ENCODE data around the gene CFAP77. TPM values are rescaled to one million over a fixed set of nuclear protein-coding genes. Genes with fewer than 3 reads are reported as not detected.
A peak's percentile ranks its signal among the peaks of the same experiment; 100 is the strongest.
"Not testable (repeated sequence)": the region's sequence is repeated elsewhere in the genome, so short reads cannot be mapped to it uniquely, and the experiment has no call there.

The CFAP77 gene
- total RNA-seq (2014; rRNA removed; shearing (Covaris generic)) = not detected in 2 replicates

DNA sequence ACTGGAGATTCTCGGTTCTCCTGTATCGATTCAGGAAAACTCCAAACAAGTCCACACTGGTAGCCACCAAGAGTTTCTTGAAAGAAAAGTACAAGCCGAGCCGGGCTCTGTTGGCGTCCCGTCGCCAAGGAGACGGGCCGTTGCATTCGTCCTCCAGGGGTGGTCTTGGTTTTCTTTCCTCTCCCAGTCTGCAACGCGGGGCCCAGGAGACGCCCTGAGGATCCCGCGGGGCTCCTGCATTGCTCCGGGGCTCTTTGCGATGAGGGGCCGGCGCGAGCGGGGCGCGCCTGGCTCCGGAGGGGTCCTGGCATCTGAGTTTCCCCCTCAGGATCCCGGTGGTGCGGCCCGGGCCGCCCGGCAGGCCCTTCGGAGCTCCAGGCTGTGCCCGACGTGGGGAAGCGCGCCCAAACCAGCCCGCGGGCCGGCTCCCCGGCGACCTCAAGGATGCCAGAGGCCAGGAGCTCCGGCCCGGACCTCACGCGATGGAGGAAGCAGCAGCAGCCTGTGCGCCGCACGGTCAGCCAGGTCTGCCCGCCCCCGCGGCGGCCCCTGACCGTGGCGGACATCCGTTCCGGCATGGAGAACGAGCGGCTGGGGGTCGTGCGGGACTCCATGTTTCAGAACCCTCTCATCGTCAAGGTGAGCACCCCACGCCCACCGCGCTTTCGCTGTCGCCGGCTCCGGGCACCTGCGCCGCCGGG is at the start of gene CFAP77:
Gene CFAP77, plus strand, starts transcription at position 384 of the 701 bp plus-strand sequence. Its CDS starts 61 bp downstream, at position 445.
- no peak within 1 kb of the TSS for H3K4me3 ChIP-seq
- no peak for DNase-seq
- no peaks in the 10 kb centered on the region for H3K9me3 ChIP-seq (replicated peaks)
- peaks cover 8% of the 10 kb centered on the region for H3K4me1 ChIP-seq
- no peaks in the 10 kb centered on the region for H3K36me3 ChIP-seq
- peaks cover 14% of the 10 kb centered on the region; the same call in 1 of the 2 replicates for H3K27me3 ChIP-seq
- no peak within 1 kb of the TSS for H3K27ac ChIP-seq

DNA sequence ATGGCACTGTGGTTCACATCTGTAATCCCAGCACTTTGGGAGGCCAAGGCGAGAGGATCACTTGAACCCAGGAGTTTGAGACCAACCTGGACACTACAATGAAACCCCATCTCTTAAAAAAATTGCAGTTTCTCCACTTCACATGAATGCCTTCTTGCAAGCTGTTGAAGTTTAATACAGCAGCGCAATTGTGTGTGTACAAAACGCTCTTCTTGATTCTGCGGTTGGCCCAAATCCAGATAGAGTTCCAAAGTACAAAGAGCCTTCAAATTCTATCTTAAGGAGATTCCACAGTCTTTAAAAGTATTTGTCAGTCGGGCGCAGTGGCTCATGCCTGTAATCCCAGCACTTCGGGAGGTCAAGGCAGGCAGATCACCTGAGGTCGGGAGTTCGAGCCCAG is 45.9 kb upstream of the CFAP77 start:
- Histone ChIP-seq H3K9me3 (replicated peaks) (no peaks in the 10 kb centered on the region), H3K4me1 (no peaks in the 10 kb centered on the region; the same call in 1 of the 2 replicates), H3K27ac (no peak overlapping the region), H3K36me3 (no peaks in the 10 kb centered on the region), H3K27me3 (0 out of 2 replicates have a peak, but pooled peaks cover 2% of the 10 kb centered on the region), H3K4me3 (no peak overlapping the region)
- no peak for DNase-seq

DNA sequence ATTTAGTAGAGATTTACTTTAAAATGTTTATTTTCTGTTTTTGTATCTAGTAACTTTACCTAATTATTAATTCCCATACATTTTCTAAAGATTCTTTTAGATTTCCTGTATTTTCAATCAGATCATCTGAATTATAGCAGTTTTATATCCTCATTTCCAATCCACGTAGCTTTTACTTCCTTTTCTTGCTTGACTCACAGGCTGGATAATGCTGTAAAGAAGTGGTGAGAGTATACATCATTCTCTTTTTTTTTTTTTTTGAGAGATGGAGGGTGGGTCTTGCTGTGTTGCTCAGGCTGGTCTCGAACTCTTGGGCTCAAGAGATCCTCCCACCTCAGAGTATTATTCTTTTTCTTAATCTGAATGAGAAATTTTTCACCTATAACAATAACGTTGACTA is 44.0 kb upstream of the CFAP77 start:
- H3K4me3 ChIP-seq = no peak overlapping the region
- no peak for DNase-seq
- no peak overlapping the region for H3K27ac ChIP-seq
- peaks cover 2% of the 10 kb centered on the region; the same call in 1 of the 2 replicates for H3K4me1 ChIP-seq
- 0 out of 2 replicates have a peak, but pooled peaks cover 2% of the 10 kb centered on the region for H3K27me3 ChIP-seq
- no peaks in the 10 kb centered on the region for H3K9me3 ChIP-seq (replicated peaks)
- H3K36me3 ChIP-seq = no peaks in the 10 kb centered on the region

DNA sequence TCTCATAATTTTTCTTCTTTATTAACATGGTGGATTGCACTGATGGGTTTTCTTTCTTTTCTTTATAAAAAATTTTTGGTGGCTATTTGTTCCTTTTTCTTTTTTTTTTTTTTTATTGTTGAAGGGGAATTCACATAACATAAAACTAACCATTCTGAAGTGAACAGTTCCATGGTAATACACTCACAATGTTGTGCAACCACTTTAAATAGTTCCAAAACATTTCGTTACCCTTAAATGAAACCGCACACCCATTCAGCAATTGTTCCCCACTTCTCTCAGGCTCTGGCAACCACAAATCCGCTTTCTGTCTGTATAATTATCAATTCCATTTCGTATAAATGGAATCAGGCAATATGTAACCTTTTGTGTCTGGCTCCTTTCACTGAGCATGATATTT is 43.5 kb upstream of the CFAP77 start:
- no peak for DNase-seq
- Histone ChIP-seq H3K36me3 (no peaks in the 10 kb centered on the region), H3K4me3 (no peak overlapping the region), H3K4me1 (peaks cover 2% of the 10 kb centered on the region; the same call in 1 of the 2 replicates), H3K27ac (no peak overlapping the region), H3K9me3 (replicated peaks) (no peaks in the 10 kb centered on the region), H3K27me3 (0 out of 2 replicates have a peak, but pooled peaks cover 2% of the 10 kb centered on the region)

DNA sequence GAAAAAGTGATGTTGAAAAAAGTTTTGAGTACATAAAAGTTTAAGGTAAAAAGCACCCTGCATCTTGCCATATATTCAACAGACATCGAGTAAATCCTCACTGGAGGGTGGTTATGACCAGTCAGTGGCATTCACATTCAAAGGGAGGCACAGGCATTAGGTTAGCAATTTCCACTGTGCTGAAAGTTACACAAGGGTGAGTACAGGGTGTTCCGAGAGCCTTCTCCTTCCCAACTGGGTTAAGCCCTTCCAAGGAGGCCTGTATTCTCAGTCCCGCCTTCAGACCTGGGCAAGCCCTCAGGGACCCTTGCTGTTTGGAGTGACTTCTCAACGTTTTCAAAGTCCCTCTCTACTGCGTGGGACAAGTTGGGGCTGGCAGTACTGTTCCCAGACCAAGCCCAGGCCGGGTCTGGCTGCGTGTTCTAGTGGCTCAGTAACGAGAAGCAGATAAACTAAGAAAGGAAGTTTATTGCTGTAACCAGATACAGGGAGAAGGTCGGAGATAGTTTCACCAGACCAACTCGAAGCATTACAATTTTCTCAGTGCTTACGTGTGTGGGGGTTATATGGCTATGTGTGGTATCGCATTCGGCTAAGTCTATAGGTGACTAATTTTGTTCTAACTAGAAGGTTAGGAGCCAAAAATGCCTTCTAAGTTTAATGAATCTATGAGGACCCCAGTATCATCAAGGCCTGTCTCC is 42.2 kb upstream of the CFAP77 start:
- DNase-seq = no peak
- Histone ChIP-seq H3K4me1 (peaks cover 2% of the 10 kb centered on the region), H3K27ac (no peak overlapping the region), H3K27me3 (0 out of 2 replicates have a peak, but pooled peaks cover 2% of the 10 kb centered on the region), H3K4me3 (no peak overlapping the region), H3K36me3 (no peaks in the 10 kb centered on the region), H3K9me3 (replicated peaks) (no peaks in the 10 kb centered on the region)

DNA sequence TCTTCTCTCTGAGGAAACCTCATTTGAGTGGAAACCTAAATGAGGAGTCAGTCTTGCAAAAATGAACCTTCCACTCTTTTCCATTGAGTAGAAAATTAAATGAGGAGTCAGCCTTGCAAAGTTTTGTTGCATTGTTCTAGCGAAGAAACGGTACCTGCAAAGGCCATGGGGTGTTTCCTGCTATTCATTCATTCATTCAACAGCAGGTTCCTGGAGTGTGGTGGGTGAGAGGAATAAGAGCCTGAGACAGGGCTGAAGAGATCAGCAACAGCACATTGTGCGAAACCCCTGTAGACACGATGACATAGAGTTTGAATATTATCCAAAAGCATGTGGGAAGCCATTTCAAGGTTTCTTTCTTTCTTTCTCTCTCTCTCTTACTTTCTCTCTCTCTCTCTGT is 40.6 kb upstream of the CFAP77 start:
- Histone ChIP-seq H3K27ac (no peak overlapping the region), H3K4me1 (peaks cover 2% of the 10 kb centered on the region; the same call in 1 of the 2 replicates), H3K27me3 (0 out of 2 replicates have a peak, but pooled peaks cover 2% of the 10 kb centered on the region), H3K36me3 (no peaks in the 10 kb centered on the region; the same call in 1 of the 2 replicates), H3K4me3 (no peak overlapping the region), H3K9me3 (replicated peaks) (no peaks in the 10 kb centered on the region)
- DNase-seq = no peak

DNA sequence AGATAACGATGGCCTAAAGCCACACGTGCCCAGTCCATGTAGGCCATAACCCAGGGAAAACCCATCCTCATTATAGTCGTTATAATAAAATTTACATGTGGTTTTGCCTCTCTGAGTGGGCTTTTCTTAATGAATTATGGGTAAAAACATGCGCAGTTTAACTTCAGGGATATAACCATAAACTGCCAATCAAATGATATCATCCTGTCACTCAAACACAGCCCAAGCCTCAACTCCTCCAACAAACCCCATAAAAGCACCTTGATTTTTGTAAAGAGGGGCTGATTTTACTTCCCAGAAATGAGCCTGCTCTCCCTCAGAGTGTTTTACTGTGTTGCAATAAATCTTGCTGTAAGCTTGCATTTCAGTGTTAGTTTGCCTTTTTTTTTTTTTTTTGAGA is 39.4 kb upstream of the CFAP77 start:
- 0 out of 2 replicates have a peak, but pooled peaks cover 2% of the 10 kb centered on the region for H3K27me3 ChIP-seq
- no peak for DNase-seq
- H3K9me3 ChIP-seq (replicated peaks) = no peaks in the 10 kb centered on the region
- H3K4me1 ChIP-seq = peaks cover 2% of the 10 kb centered on the region; the same call in 1 of the 2 replicates
- H3K36me3 ChIP-seq = peaks cover 5% of the 10 kb centered on the region; the same call in 1 of the 2 replicates
- no peak overlapping the region for H3K4me3 ChIP-seq
- no peak overlapping the region for H3K27ac ChIP-seq

DNA sequence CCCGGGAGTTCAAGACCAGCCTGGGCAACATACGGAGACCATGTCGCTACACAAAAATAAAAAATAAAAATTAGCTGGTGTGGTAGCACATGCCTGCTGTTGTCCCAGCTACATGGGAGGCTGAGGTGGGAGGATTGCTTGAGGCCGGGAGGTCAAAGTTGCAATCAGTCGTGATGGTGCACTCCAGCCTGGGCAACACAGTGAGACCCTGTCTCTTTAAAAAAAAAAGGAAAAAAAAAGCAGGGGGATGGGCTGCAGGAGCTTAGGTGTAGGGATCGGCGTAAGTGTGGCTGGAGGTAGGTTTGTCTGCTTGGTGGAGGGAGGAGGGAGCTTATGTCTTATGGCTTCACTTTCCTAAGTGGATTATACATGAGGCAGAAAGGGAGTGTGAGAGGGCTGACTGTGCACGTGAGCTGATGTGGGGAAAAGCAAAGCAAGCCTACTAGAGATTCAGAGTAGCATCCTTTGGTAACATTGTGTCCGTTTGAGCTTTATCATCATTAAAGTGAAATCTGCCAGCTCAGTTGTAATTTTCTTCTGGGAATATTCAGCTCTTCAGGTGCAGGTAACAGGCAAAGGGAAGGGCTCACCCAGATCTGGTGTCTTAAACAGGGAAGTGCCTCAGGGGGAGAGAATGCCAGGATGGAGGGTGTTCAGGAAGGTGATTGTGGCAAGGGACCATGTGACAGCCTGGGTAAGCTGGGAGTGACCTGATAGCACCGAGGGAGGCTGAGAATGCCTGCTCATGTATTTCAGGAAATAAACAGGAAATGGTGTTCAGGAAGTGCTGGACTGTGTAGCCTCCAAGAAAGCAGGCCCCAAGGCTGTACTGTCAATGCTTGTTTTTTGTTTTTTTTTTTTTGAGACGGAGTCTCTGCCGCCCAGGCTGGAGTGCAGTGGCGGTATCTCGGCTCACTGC is 37.6 kb upstream of the CFAP77 start:
- peak; percentile 14 to 38 for DNase-seq
- H3K4me1 ChIP-seq = peaks cover 2% of the 10 kb centered on the region; the same call in 1 of the 2 replicates
- peaks cover 15% of the 10 kb centered on the region for H3K36me3 ChIP-seq
- 0 out of 2 replicates have a peak, but pooled peaks cover 2% of the 10 kb centered on the region for H3K27me3 ChIP-seq
- no peak overlapping the region for H3K27ac ChIP-seq
- no peaks in the 10 kb centered on the region for H3K9me3 ChIP-seq (replicated peaks)
- H3K4me3 ChIP-seq = no peak overlapping the region

DNA sequence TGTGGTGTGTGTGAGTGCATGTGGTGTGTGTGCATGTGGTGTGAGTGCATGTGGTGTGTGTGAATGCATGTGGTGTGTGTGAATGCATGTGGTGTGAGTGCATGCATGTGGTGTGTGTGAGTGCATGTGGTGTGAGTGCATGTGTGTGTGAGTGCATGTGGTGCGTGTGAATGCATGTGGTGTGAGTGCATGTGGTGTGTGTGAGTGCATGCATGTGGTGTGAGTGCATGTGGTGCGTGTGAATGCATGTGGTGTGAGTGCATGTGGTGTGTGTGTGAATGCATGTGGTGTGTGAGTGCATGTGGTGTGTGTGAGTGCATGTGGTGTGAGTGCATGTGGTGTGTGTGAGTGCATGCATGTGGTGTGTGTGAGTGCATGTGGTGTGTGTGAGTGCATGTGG is 32.2 kb upstream of the CFAP77 start:
- not testable (repeated sequence) for H3K27ac ChIP-seq, H3K4me1 ChIP-seq, DNase-seq

DNA sequence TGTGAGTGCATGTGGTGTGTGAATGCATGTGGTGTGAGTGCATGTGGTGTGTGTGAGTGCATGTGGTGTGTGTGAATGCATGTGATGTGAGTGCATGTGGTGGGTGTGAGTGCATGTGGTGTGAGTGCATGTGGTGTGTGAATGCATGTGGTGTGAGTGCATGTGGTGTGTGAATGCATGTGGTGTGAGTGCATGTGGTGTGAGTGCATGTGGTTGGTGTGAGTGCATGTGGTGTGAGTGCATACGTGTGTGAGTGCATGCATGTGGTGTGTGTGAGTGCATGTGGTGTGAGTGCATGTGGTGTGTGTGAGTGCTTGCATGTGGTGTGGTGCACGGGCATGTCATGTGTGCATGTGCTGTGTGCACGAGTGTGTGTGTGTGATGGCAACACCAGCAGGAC is 31.6 kb upstream of the CFAP77 start:
- not testable (repeated sequence) for H3K27ac ChIP-seq; DNase-seq; H3K9me3 ChIP-seq (replicated peaks); H3K4me3 ChIP-seq; H3K27me3 ChIP-seq; H3K4me1 ChIP-seq
- peaks cover 46% of the 10 kb centered on the region for H3K36me3 ChIP-seq

More for the DNA sequence above, 32.2 kb upstream of the CFAP77 start:
- H3K36me3 ChIP-seq = peaks cover 42% of the 10 kb centered on the region
- H3K4me3 ChIP-seq; H3K9me3 ChIP-seq (replicated peaks); H3K27me3 ChIP-seq: not testable (repeated sequence)

DNA sequence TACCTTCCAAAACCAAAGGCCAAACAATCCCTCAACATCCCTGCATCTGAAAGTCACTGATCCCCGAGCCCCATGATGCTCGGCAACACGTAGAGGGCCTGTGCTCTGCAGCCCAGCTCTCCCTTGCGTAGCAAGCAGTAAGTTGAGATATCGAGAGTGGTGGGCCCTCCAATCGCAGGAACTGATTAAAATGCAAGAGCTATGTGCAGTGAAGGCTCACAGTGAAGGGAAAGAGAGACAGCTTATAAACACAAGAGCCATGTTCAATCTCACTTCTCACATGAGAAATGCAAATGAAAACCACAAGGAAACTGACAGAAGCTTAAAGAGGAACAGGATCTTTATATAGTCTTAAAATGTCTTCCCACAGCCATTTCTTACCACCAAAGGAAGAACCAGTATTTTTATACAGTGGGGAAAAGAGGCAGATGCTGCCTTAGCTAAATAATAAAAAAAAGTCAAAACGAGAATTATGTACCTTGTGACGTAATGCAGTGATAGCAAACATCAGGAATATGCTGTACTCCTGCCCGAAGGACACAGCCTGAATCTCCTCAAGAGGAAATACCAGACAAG is 28.0 kb upstream of the CFAP77 start:
- Histone ChIP-seq H3K36me3 (peaks cover 64% of the 10 kb centered on the region), H3K4me3 (no peak overlapping the region), H3K27ac (no peak overlapping the region), H3K9me3 (replicated peaks) (no peaks in the 10 kb centered on the region), H3K4me1 (no peaks in the 10 kb centered on the region), H3K27me3 (no peaks in the 10 kb centered on the region)
- DNase-seq = no peak

DNA sequence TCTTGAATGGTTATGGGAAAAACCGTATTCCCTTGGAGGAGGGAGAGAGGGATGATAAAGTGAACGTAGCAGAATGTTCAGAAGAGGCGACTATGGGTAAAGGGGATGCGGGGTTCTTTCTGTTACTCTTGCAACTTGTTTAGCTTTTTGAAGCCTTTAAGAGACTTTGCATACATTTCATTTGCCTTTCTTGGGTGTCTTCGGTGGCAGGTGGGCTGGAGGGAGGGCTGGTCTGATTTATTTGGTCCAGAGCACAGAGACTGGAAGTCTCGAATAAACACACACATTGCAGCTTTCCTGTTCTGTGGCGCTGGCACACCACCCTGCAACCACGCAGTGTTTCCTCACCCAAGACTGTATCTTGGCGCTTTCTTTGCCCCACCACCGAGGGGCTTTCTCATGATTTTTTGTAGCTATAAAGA is 26.5 kb upstream of the CFAP77 start:
- Histone ChIP-seq H3K36me3 (peaks cover 77% of the 10 kb centered on the region), H3K27ac (no peak overlapping the region), H3K27me3 (no peaks in the 10 kb centered on the region), H3K4me3 (no peak overlapping the region), H3K9me3 (replicated peaks) (no peaks in the 10 kb centered on the region), H3K4me1 (no peaks in the 10 kb centered on the region)
- DNase-seq = no peak

DNA sequence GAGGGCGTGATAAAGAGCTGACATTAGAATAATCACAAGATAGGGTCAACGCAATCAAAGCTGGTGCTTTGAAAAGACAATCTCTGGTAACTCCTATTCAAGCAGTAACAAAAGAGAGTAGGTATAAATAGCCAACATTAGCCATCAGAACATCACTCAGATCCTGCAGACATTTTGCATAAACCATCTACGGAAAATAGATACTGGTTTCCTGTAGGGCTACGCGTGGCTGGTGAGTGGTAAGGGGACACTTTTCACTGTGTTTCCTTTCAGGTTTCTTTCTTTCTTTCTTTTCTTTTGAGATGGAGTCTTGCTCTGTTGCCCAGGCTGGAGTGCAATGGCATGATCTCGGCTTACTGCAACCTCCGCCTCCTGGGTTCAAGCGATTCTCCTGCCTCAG is 25.6 kb upstream of the CFAP77 start:
- Histone ChIP-seq H3K4me1 (no peaks in the 10 kb centered on the region), H3K27me3 (no peaks in the 10 kb centered on the region), H3K36me3 (peaks cover 76% of the 10 kb centered on the region), H3K4me3 (no peak overlapping the region), H3K27ac (no peak overlapping the region), H3K9me3 (replicated peaks) (no peaks in the 10 kb centered on the region)
- DNase-seq = no peak

DNA sequence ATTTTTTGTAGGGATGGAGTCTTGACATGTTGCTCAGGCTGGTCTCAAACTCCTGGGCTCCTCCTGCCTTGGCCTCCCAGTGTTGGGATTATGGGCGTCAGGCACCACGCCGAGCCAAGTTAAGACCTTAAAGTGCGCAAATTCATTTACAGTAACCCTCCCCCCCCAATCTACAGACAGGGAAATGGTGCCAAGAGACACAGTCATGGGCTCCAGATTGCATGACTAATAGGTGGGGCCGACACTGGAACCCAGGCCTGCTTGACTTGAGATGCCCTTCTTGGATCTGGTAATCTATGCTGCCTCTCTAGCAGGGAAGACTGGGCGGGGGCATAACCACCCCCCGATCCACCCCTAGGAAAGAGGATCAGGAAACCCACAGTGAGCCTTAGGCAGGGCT is 22.9 kb upstream of the CFAP77 start:
- H3K4me3 ChIP-seq = no peak overlapping the region
- no peaks in the 10 kb centered on the region for H3K9me3 ChIP-seq (replicated peaks)
- peaks cover 89% of the 10 kb centered on the region for H3K36me3 ChIP-seq
- no peaks in the 10 kb centered on the region for H3K4me1 ChIP-seq
- no peaks in the 10 kb centered on the region for H3K27me3 ChIP-seq
- no peak overlapping the region for H3K27ac ChIP-seq
- no peak for DNase-seq

Data from SJCRH30 (cell line).